ENCODE results near the gene TBCK. TPM values are rescaled to one million over a fixed set of nuclear protein-coding genes. Genes with fewer than 3 reads are reported as not detected.

The TBCK gene
- total and polyA plus RNA-seq, 2 of the 8 experiments (the other 6 are each of a cell fraction or from before 2014, with no cell fraction given): 10.2 to 18.7 TPM

GRCh38 chr4:106033469-106033868 is 282.5 kb downstream of the TBCK start:
- Histone ChIP-seq H3K4me2 (ENCODE audit: insufficient read depth in 1 of 2, low read depth in 2 of 2, low read length in 2 of 2) (no peak overlapping the region), H3K18ac (ENCODE audit: extremely low read depth, low read length) (no peak overlapping the region), H3K27ac (ENCODE audit: low read depth, low read length) (no peak overlapping the region), H2AK5ac (ENCODE audit: low read depth, low read length) (no peak overlapping the region), H3K4me3 (ENCODE audit: extremely low read depth in 1 of 4, insufficient read depth in 2 of 4, low read depth in 3 of 4, low read length in 4 of 4) (no peak overlapping the region), H3K4me1 (replicated peaks in 1 of 4; ENCODE audit: control insufficient read depth in 3 of 4, insufficient read depth in 4 of 4, low read length in 3 of 4) (peaks cover 0 to 2% (median 0%) of the 10 kb centered on the region in 4 experiments; a peak in 1 of 7 replicates), H4K20me1 (replicated peaks in 1 of 2; ENCODE audit: control insufficient read depth in 1 of 2, insufficient read depth in 2 of 2, low read length in 2 of 2) (no peaks in the 10 kb centered on the region), H3K23me2 (ENCODE audit: low read depth, low read length) (no peaks in the 10 kb centered on the region), H3K23ac (ENCODE audit: insufficient read length) (no peak overlapping the region), H3K14ac (ENCODE audit: insufficient read length) (no peak overlapping the region), H2BK20ac (ENCODE audit: low read length) (no peak overlapping the region), H3K79me1 (ENCODE audit: low read depth, low read length) (no peaks in the 10 kb centered on the region), H3K27me3 (replicated peaks in 1 of 4; ENCODE audit: control insufficient read depth in 3 of 4, extremely low read depth in 1 of 4, insufficient read depth in 3 of 4, low read length in 3 of 4) (no peaks in the 10 kb centered on the region), H3K9me3 (ENCODE audit: insufficient read depth in 2 of 2, low read depth in 1 of 2, low read length in 1 of 2) (peaks cover 6 to 9% of the 10 kb centered on the region in 2 experiments; a peak in 3 of 4 replicates), H3K79me2 (ENCODE audit: control insufficient read depth in 1 of 2, insufficient read depth in 2 of 2, low read length in 2 of 2) (no peaks in the 10 kb centered on the region), H2AFZ (ENCODE audit: low read length) (no peak overlapping the region), H2BK120ac (replicated peaks; ENCODE audit: low read depth, low read length) (no peak overlapping the region), H2BK15ac (ENCODE audit: low read length) (no peak overlapping the region), H2BK12ac (ENCODE audit: low read depth, low read length) (no peak overlapping the region), H4K5ac (ENCODE audit: insufficient read length, low read depth, low read length) (no peak overlapping the region), H3K56ac (replicated peaks; ENCODE audit: insufficient read length, low read depth, low read length) (no peak overlapping the region), H3K4ac (replicated peaks; ENCODE audit: insufficient read length, low read depth, low read length) (no peak overlapping the region), H3K9ac (replicated peaks in 1 of 4; ENCODE audit: extremely low read depth in 1 of 4, low read depth in 3 of 4, low read length in 3 of 4) (no peak overlapping the region), H4K91ac (replicated peaks; ENCODE audit: insufficient read length, low read length) (no peak overlapping the region), H3K36me3 (ENCODE audit: control insufficient read depth in 2 of 4, insufficient read depth in 4 of 4, low read length in 3 of 4) (no peaks in the 10 kb centered on the region), H2BK5ac (ENCODE audit: low read depth, low read length) (no peak overlapping the region), H4K8ac (ENCODE audit: extremely low read depth, insufficient read depth, low read length) (no peak overlapping the region)
- ChIA-PET POLR2A (ENCODE audit: partially characterized antibody) (no interaction called here), CTCF (ENCODE audit: partially characterized antibody) (no interaction called here)
- FAIRE-seq (no peak), DNase-seq (ENCODE audit: low read depth in 1 of 2, low spot score in 2 of 2) (no peak)
- TF ChIP-seq RBBP5 (IDR thresholded peaks at IDR 0.05; ENCODE audit: borderline replicate concordance, low read depth, low read length): no peak
- TF ChIP-seq ZNF274 (IDR thresholded peaks at IDR 0.05; ENCODE audit: borderline replicate concordance, extremely low read depth, low read length): no peak
- no peak for TF ChIP-seq TAF7 (optimal IDR thresholded peaks at IDR 0.05; ENCODE audit: borderline replicate concordance, low read depth, low read length)
- TF ChIP-seq CREB1 (IDR thresholded peaks at IDR 0.05): no peak
- TF ChIP-seq CTCF (IDR thresholded peaks at IDR 0.05; ENCODE audit: control extremely low read depth in 1 of 3, insufficient read depth in 1 of 3, low read depth in 1 of 3, low read length in 3 of 3): no peak
- no peak for TF ChIP-seq GABPA (IDR thresholded peaks at IDR 0.05; ENCODE audit: borderline replicate concordance, insufficient read depth, low read length)
- no peak for TF ChIP-seq CBX5 (IDR thresholded peaks at IDR 0.05; ENCODE audit: low read depth, low read length)
- TF ChIP-seq ATF2 (IDR thresholded peaks at IDR 0.05; ENCODE audit: low read length): no peak
- TF ChIP-seq CHD1 (IDR thresholded peaks at IDR 0.05; ENCODE audit: low read depth, low read length): no peak
- no peak for TF ChIP-seq KDM1A (IDR thresholded peaks at IDR 0.05; ENCODE audit: borderline replicate concordance, low read length)
- no peak for TF ChIP-seq POLR2AphosphoS5 (IDR thresholded peaks at IDR 0.05; ENCODE audit: low read depth, low read length)
